ENCODE data around the gene ATF6B.
A peak's percentile ranks its signal among the peaks of the same experiment; 100 is the strongest.

Gene ATF6B

DNA sequence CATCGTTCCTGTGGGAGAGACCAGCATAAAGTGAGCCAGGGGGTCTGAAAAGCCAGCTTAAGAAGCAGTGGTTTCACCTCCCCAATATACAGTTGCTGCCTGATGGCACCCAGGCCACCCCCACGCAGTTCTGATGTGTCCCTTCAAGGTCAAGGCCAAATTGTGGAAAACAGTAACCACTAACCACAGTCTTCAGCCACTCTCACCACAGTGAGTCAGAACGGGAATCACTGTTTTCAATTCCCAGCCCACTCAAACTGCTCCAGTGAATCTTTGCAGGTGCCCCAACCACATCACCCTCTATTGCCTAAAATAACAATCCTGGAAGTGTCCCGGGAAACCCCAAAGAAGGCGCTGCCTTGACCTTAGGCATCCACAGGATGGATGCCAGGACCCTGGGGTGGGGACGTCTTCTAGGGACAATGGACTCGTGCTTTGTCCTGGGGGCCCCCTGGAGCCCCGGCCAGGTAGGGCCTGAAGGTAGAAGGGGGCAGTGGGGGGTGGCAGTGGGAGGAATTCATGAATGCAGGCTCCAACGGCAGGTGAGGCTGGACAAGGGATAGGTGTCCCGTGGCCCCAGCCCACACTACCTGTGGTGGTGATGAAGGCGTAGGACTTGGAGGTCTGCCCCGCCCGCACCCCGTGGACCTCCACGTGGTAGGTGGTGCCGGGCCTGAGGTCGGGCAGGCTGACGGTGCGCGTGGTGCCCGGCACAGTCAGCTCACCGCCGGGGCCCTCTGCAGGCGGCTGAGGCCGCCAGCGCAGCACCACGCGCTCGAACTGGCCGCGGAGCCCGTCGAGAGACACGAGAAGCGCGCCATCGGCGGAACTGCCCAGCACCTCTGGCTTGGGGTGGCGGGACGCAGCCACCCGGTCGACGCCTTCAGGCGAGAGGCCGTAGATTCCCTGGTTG, 41.1 kb downstream of the ATF6B start:
- H3K36me3 ChIP-seq (replicated peaks), result no peaks in the 10 kb centered on the region
- no peak overlapping the region for H3K4me3 ChIP-seq (ENCODE audit: low read depth, low read length)
- peaks cover 50% of the 10 kb centered on the region for H3K27me3 ChIP-seq (replicated peaks)
- in situ Hi-C loops (cut with HindIII; ENCODE audit: low pct_ligation_motif_present, low sequenced_read_pairs), result no loop called here
- H3K27ac ChIP-seq, result no peak overlapping the region
- peak; percentile 68 for DNase-seq
- TF ChIP-seq, protein P1, sequence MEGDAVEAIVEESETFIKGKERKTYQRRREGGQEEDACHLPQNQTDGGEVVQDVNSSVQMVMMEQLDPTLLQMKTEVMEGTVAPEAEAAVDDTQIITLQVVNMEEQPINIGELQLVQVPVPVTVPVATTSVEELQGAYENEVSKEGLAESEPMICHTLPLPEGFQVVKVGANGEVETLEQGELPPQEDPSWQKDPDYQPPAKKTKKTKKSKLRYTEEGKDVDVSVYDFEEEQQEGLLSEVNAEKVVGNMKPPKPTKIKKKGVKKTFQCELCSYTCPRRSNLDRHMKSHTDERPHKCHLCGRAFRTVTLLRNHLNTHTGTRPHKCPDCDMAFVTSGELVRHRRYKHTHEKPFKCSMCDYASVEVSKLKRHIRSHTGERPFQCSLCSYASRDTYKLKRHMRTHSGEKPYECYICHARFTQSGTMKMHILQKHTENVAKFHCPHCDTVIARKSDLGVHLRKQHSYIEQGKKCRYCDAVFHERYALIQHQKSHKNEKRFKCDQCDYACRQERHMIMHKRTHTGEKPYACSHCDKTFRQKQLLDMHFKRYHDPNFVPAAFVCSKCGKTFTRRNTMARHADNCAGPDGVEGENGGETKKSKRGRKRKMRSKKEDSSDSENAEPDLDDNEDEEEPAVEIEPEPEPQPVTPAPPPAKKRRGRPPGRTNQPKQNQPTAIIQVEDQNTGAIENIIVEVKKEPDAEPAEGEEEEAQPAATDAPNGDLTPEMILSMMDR (IDR thresholded peaks at IDR 0.05; ENCODE audit: low read depth, low read length, missing control alignments), result no peak

DNA sequence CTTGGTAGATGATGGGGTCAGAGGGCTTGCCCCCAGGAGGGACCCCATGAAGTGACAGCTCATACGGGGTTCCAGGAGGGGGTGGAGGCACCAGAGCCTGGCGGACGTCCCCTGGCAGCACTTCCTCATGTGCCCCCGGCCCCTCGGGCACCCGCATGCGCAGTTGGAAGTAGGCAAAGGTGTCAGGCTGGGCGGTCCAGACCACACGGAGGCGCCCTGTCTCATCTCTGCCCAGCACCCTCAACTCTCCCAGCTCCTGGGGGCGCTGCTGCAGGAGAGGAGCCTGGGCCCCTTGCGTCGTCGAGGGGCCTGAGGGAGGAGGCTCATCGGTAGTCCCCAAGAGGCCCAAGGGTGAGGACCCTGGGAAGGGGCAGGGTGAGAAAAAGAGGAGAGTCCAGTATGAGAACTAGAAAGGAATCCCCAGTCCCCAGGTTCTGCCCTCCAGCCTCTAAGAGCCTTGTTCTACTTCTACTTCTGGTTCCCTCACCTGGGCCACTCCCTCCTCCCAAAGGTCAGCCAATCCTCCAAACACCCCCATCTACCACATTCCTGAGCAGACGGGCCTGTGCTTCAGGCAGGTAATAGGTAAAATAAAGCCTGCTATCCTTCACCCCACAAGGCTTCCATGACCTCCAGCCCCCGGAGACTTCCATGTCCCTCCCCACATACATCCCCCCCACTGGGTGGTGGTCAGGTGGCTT, 42.1 kb downstream of the ATF6B start:
- in situ Hi-C loops (cut with HindIII; ENCODE audit: low pct_ligation_motif_present, low sequenced_read_pairs), result no loop called here
- no peak overlapping the region for H3K27ac ChIP-seq
- TF ChIP-seq, protein P1 (IDR thresholded peaks at IDR 0.05; ENCODE audit: low read depth, low read length, missing control alignments), result no peak
- H3K4me3 ChIP-seq (ENCODE audit: low read depth, low read length), result no peak overlapping the region
- DNase-seq, result no peak
- peaks cover 42% of the 10 kb centered on the region for H3K27me3 ChIP-seq (replicated peaks)
- no peaks in the 10 kb centered on the region for H3K36me3 ChIP-seq (replicated peaks)

DNA sequence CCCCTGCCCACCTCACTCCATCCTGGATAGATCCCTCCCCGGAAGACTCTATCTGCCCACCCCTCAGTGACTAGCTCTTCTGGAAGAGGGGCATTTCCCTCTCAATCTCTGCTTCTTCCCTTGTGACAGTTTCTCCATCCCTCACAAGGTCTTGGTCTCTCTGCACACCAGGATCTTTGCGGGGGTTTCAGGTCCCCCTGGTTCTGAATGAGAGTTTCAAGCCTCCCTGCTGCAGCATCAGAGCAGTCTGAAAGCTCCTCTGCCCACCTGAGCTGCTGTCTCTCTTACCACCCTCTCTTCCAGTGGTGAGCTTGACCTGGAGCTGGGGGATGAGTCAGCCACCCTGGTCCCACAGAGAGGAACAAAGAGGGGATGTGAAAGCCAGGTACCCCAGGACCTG, 43.3 kb downstream of the ATF6B start:
- TF ChIP-seq, protein P1 (IDR thresholded peaks at IDR 0.05; ENCODE audit: low read depth, low read length, missing control alignments), result no peak
- in situ Hi-C loops (cut with HindIII; ENCODE audit: low pct_ligation_motif_present, low sequenced_read_pairs), result no loop called here

DNA sequence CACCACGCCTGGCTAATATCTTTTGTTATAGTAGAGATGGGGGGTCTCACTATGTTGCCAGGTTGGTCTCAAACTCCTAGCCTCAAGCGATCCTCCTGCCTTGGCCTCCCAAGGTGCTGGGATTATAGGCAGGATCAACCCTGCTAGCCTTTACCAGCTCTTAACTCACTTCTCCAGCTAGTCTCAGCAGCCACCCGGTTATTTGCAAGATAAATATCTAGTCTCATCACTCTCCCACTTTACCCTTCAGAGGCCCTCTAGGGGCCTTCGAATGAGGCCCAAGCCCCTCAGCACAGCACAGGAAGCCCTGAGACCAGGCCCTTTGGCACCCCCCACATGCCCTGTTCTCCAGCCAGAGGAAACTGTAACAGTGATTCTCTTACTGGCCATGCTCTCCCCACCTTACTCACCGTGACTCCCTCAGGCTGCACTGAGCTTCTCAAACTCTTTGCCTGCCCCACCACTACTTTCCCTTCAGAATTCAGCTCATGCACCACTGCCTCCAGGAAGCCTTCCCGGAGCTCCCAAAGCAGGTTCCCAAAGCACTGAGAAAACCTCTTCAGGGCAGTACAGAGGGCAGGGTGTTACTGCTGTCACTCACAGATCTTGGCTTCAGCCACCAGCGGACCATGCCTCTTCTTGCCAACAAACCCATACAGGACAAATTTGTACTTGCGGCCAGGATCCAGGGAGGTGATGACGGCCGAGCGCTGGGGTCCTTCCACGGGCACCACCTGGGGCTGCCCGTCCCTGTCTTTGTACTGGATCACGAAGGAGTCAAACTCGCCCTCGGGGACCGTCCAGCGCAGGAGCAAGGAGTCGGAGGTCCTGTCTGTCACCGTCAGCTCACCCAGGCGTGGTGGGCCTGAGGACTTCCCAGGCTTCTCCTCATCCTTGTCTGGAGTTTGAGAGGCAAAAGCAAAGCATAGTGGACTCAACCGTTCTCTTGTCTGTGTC, 44.0 kb downstream of the ATF6B start:
- TF ChIP-seq, protein P1 (IDR thresholded peaks at IDR 0.05; ENCODE audit: low read depth, low read length, missing control alignments), result no peak
- H3K36me3 ChIP-seq (replicated peaks), result no peaks in the 10 kb centered on the region
- H3K27ac ChIP-seq, result no peak overlapping the region
- in situ Hi-C loops (cut with HindIII; ENCODE audit: low pct_ligation_motif_present, low sequenced_read_pairs), result no loop called here
- H3K4me3 ChIP-seq (ENCODE audit: low read depth, low read length), result no peak overlapping the region
- DNase-seq, result no peak
- peaks cover 26% of the 10 kb centered on the region for H3K27me3 ChIP-seq (replicated peaks)

More for the DNA sequence above, 43.3 kb downstream of the ATF6B start:
- no peaks in the 10 kb centered on the region for H3K36me3 ChIP-seq (replicated peaks)
- no peak for DNase-seq
- no peak overlapping the region for H3K4me3 ChIP-seq (ENCODE audit: low read depth, low read length)
- peaks cover 33% of the 10 kb centered on the region for H3K27me3 ChIP-seq (replicated peaks)
- H3K27ac ChIP-seq, result no peak overlapping the region

DNA sequence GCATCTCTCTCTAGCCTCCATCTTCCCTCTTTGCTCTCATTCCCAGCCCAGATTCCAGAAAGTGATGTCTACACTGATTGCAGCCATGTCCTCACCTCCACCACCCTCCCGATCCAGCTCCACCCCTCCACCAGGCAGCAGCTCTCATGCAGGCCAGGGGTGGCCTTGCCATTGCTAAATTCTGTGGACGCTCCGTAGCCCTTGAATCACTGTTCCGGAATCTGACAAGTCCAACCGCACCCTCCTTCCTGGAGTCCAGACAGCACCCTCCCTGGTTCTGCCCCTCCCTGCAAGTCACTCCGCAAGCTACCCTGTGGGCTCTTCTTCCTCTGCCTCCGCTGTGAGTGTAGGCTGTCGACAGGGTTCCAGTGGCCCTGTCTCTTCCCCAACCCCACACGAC, 45.1 kb downstream of the ATF6B start:
- H3K4me3 ChIP-seq (ENCODE audit: low read depth, low read length), result no peak overlapping the region
- TF ChIP-seq, protein P1 (IDR thresholded peaks at IDR 0.05; ENCODE audit: low read depth, low read length, missing control alignments), result no peak
- no peak overlapping the region for H3K27ac ChIP-seq
- H3K36me3 ChIP-seq (replicated peaks), result no peaks in the 10 kb centered on the region
- in situ Hi-C loops (cut with HindIII; ENCODE audit: low pct_ligation_motif_present, low sequenced_read_pairs), result no loop called here
- H3K27me3 ChIP-seq (replicated peaks), result peaks cover 16% of the 10 kb centered on the region
- peak; percentile 55 for DNase-seq

Measured in brain microvascular endothelial cell (primary cell).